ENCODE results near the gene ATG101. TPM values are rescaled to one million over a fixed set of nuclear protein-coding genes. Genes with fewer than 3 reads are reported as not detected.

The ATG101 gene
- total RNA-seq, 1 experiment from 2014 or later = 64.9 TPM

GRCh38 chr12:52126050-52126604, 56.3 kb downstream of the ATG101 start:
- Histone ChIP-seq H3K27me3 (ENCODE audit: control insufficient read depth, insufficient read depth, low read length) (no peaks in the 10 kb centered on the region), H3K9me3 (ENCODE audit: control insufficient read depth, insufficient read depth, low read depth, low read length) (no peaks in the 10 kb centered on the region), H3K27ac (ENCODE audit: low read length) (no peak overlapping the region), H3K36me3 (ENCODE audit: control insufficient read depth, insufficient read depth, low read length) (no peaks in the 10 kb centered on the region), H3K4me3 (ENCODE audit: low read depth in 2 of 2, low read length in 2 of 2) (no peak overlapping the region), H3K4me1 (ENCODE audit: control insufficient read depth, insufficient read depth, low read length) (no peaks in the 10 kb centered on the region)
- intact Hi-C loops (cut with micrococcal nuclease; ENCODE audit: unreplicated experiment) (no loop called here), in situ Hi-C loops (cut with HindIII; ENCODE audit: low pct_unique_long_range_greater_than_20kb, low sequenced_read_pairs) (no loop called here)
- ChIA-PET CTCF (no interaction called here), POLR2A (no interaction called here)
- BruUV-seq (replicated peaks) = no TSS peak
- TF ChIP-seq SIN3A (IDR thresholded peaks at IDR 0.05; ENCODE audit: borderline replicate concordance, insufficient read depth, low read depth, low read length) (no peak), CTCF (IDR thresholded peaks at IDR 0.05) (no peak), TCF7L2 (IDR thresholded peaks at IDR 0.05; ENCODE audit: low read depth, low read length) (no peak), REST (IDR thresholded peaks at IDR 0.05; ENCODE audit: insufficient read depth in 1 of 2, low read depth in 2 of 2, low read length in 1 of 2) (no peak), POLR2AphosphoS5 (IDR thresholded peaks at IDR 0.05; ENCODE audit: low read depth, low read length) (no peak)
- no peak for ATAC-seq
- no peak for DNase-seq (ENCODE audit: low read depth, low spot score)

Other genes starting within 250 kb of the ATG101 start
- gene FIGNL2, start 221.3 kb upstream of the ATG101 start, total RNA-seq (2021; ENCODE audit: unreplicated experiment) = 0.23 TPM
- gene ANKRD33, start 181.9 kb upstream of the ATG101 start, total RNA-seq (2021; ENCODE audit: unreplicated experiment) = 0.21 TPM
- 0.36 TPM for gene ACVRL1, start 162.5 kb upstream of the ATG101 start, total RNA-seq (2021; ENCODE audit: unreplicated experiment)
- gene ACVR1B, start 118.3 kb upstream of the ATG101 start, total RNA-seq (2021; ENCODE audit: unreplicated experiment) = 23.0 TPM
- 0.82 TPM for gene TAMALIN, start 63.0 kb upstream of the ATG101 start, total RNA-seq (2021; ENCODE audit: unreplicated experiment)
- 2.0 TPM for gene NR4A1, start 18.5 kb upstream of the ATG101 start, total RNA-seq (2021; ENCODE audit: unreplicated experiment)
- not detected for gene SMIM41, start 9.7 kb downstream of the ATG101 start, total RNA-seq (2021; ENCODE audit: unreplicated experiment)
- 51.5 TPM for gene KRT80, start 122.0 kb downstream of the ATG101 start, total RNA-seq (2021; ENCODE audit: unreplicated experiment)
- 16.8 TPM for gene KRT7, start 163.3 kb downstream of the ATG101 start, total RNA-seq (2021; ENCODE audit: unreplicated experiment)
- 1.1 TPM for gene KRT86, start 204.7 kb downstream of the ATG101 start, total RNA-seq (2021; ENCODE audit: unreplicated experiment)
- gene KRT81, start 221.6 kb downstream of the ATG101 start, total RNA-seq (2021; ENCODE audit: unreplicated experiment) = 0.90 TPM